GM21381 (cell line): ENCODE measurements around the gene IGSF21.
"Not testable (repeated sequence)": the region's sequence is repeated elsewhere in the genome, so short reads cannot be mapped to it uniquely, and the experiment has no call there.

Source experiments
- ATAC-seq: cut with Tn5 transposase; IDR thresholded peaks from one replicate; pipeline ENCODE4 v1.9.1; 2021; ENCODE audit warnings: mild to moderate bottlenecking, moderate library complexity; ENCODE audit not compliant: unreplicated experiment

The IGSF21 gene

GRCh38 chr1:18415448-18416027 is 307.9 kb downstream of the IGSF21 start:
- no peak for ATAC-seq

GRCh38 chr1:18416126-18416525 is 308.5 kb downstream of the IGSF21 start:
- ATAC-seq: not testable (repeated sequence)

GRCh38 chr1:18417316-18418269 is 310.0 kb downstream of the IGSF21 start:
- ATAC-seq: no peak

- no peak for ATAC-seq
Measured at GRCh38 chr1:18419113-18419844, 311.7 kb downstream of the IGSF21 start.

GRCh38 chr1:18419845-18420184 is 312.2 kb downstream of the IGSF21 start:
- ATAC-seq: no peak

GRCh38 chr1:18422076-18422777 is 314.6 kb downstream of the IGSF21 start:
- ATAC-seq: no peak

GRCh38 chr1:18422954-18423353 is 315.4 kb downstream of the IGSF21 start:
- no peak for ATAC-seq

GRCh38 chr1:18426580-18426979 is 319.0 kb downstream of the IGSF21 start:
- no peak for ATAC-seq
